HG02759 (cell line): ENCODE results near the gene NID2.

Experiments used
- ATAC-seq: cut with Tn5 transposase; IDR thresholded peaks from one replicate; pipeline ENCODE4 v1.9.1; 2021; ENCODE audit warnings: mild to moderate bottlenecking, moderate library complexity; ENCODE audit not compliant: unreplicated experiment

Gene NID2, protein sequence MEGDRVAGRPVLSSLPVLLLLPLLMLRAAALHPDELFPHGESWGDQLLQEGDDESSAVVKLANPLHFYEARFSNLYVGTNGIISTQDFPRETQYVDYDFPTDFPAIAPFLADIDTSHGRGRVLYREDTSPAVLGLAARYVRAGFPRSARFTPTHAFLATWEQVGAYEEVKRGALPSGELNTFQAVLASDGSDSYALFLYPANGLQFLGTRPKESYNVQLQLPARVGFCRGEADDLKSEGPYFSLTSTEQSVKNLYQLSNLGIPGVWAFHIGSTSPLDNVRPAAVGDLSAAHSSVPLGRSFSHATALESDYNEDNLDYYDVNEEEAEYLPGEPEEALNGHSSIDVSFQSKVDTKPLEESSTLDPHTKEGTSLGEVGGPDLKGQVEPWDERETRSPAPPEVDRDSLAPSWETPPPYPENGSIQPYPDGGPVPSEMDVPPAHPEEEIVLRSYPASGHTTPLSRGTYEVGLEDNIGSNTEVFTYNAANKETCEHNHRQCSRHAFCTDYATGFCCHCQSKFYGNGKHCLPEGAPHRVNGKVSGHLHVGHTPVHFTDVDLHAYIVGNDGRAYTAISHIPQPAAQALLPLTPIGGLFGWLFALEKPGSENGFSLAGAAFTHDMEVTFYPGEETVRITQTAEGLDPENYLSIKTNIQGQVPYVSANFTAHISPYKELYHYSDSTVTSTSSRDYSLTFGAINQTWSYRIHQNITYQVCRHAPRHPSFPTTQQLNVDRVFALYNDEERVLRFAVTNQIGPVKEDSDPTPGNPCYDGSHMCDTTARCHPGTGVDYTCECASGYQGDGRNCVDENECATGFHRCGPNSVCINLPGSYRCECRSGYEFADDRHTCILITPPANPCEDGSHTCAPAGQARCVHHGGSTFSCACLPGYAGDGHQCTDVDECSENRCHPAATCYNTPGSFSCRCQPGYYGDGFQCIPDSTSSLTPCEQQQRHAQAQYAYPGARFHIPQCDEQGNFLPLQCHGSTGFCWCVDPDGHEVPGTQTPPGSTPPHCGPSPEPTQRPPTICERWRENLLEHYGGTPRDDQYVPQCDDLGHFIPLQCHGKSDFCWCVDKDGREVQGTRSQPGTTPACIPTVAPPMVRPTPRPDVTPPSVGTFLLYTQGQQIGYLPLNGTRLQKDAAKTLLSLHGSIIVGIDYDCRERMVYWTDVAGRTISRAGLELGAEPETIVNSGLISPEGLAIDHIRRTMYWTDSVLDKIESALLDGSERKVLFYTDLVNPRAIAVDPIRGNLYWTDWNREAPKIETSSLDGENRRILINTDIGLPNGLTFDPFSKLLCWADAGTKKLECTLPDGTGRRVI (N-terminal part only)

DNA sequence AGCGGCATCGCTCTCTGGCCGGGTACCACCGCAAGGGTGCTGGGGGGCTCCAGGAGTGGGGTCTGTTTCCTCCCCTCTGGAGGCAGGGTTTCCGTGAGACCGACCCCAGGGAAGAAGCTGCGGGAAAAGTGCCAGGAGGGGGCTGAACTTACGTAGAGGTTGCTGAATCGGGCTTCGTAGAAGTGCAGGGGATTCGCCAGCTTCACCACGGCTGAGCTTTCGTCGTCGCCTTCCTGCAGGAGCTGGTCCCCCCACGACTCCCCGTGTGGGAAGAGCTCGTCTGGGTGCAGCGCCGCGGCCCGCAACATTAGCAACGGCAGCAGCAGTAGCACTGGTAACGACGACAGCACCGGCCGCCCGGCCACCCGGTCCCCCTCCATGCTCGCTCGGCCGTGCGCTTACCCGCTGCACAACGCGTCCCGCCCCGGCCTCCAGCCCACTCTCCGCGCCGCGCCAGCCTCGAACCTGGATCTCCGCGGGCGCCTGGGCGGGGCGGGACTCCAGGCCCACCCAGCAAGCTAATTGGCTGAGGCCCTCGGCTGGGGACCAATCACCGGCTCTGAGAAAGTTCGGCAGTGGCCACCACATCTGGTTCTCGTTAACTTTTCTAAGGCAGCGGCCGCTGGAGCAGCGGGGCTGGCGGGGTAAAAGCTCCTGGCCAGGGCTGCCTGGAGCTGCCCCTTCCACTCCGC, at the start of gene NID2:
Gene NID2 (minus strand): TSS at position 445 of the 692 bp plus-strand sequence. CDS start 65 bp downstream, at position 380.
- ATAC-seq, result no peak

DNA sequence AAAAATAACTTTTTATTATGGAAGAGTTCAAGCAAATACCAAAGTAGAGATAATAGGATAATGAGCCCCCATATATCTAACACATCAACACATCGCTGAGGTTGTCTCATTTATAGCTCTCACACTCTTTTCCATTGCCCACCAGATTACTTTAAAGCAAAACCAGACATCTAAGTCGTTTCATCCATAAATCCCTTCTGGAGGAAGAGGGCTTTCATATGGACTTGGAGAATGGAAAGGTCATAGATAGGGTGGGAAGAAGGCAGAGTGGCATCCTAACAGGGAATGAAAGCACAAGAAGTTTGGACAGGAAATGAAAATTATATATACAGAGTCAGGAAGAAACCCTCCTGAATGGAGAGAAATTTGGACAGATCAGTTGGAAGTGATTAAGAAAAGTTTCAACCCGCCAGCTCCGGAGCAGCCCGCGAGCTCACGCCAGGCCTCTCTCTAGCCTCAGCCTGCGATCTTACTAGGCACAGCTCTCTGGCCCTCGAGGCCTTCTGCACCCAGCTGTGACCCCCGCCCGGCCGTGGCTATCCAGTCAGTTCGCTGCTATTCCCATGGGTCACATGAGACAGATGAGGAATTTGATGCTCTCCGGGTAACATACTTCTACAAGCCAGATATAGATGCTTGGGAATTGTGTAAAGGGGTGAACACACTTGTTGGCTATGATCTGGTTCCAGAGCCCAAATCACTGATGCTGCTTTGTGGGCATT, 48.4 kb upstream of the NID2 start:
- ATAC-seq, result no peak

DNA sequence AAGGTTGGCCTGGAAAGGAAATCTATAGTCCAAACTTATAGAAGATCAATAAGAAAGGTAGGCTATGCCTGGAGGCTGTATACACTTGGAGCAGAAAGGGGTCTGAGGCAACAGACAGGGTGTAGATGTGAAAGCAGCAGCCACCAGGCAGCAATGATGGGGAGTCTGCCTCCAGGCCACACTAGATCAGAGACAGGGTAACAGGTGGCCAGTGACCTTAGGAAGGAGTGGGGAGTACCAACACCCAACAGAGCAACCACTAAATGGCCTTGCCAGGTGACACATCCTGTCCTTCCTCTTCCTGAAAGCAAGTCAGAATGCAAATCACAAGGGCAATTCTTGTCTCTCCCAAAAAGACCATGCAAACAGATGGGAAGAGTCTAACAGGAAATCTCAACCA, 46.4 kb upstream of the NID2 start:
- no peak for ATAC-seq

DNA sequence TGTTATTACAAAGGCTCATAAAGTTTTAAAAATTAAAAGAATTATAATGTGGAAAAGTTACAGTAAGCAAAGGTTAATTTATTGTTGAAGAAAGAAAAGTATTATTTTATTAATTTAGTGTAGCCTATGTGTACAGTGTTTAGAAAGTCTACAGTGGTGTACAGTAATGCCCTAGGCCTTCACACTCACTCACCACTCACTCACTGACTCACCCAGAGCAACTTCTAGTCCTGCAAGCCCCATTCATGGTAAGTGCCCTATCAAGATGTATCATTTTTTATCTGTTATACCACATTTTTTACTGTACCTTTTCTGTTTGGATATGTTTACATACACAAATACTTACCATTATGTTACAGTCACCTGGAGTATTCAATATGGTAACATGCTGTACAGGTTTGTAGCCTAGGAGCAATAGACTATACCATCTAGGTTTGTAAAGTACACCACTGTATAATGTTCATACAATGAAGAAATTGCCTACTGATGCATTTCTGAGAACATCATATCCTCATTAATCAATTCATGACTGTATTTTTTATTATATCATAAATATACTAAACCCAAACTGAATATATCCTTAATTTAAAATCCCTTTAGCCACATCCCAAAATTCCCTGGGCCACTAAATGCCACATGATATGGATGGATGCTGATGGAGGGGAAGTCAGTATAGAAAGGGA, 43.6 kb upstream of the NID2 start:
- ATAC-seq, result no peak

DNA sequence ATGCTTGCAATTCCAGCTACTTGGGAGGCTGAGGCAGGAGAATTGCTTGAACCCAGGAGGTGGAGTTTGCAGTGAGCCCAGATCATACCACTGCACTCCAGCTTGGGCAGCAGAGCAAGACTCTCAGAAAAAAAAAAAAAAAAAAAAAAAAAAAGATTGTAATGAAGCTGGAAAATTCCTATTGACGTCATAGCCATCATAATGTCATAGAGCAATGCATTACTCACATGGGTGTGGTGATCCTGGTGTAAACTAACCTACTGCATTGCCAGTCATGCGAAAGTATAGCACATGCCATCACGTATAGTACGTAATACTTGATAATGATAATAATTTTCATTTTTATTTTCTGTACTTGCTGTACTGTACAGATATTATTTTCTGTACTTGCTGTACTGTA, 42.7 kb upstream of the NID2 start:
- no peak for ATAC-seq

DNA sequence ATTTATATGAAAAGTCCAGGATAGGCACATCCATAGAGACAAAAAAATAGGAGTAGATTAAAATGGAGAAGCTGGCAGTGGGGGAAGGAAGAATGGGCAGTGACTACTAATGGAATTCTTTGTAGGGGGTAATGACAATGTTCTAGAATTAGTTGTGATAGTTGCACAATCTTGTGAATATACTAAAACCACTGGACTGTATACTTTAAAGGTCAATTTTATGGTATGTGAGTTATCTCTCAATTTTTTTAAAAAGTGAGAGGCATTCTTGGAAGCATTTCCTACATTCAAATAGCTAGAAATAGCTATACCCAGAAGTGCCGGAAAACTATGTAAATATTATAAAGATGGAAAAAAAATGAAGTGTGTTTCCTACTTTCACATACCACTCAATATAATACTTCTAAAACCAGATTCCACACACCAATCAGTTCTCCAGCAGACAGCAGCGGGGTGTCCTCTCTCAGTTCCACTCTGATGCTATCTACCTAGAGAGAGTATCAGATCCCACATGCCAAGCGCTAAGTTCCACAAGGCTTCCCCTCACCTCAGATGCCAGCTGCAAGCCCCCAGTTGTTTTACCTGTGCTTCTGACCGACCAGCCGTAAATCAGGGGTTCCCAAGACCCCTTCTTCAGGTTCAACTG, 41.7 kb upstream of the NID2 start:
- no peak for ATAC-seq

DNA sequence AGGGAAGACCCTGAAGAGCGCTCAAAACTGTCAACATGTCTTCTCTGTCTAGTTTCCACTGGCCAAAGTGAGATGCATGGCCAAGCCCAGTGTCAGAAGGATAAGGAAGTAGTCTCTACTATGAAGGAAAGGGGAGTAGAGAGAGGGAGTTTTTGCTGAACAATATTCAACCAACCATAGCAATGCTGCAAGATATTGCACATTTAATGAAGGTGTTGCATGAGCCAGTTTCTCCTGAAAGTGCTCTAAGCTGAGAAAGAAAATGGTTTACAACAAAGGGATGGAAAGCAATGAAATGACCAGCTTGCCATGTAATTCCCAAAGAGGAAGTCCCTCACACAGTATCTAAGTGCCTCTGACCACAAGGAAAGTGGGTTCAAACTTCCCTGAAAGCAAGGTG, 40.0 kb upstream of the NID2 start:
- ATAC-seq, result no peak

DNA sequence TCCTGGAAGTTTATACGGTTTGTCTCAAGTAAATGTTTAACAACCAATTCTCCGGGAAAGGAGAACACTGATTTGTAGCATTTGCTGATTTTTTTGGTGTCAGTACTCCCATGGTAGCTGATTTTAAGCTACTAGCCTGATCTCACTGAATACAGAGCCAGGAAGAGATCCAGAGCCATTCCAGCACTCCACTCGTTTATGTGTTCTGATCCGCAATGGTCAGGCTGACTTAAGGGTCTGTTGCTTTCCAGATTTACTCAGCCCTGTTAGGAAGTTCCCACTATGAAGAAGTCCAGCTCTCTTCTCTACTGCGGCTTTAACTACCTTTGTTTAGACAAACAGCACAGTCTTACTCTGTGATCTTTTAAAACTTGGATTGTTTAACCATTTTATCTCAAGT, 38.0 kb upstream of the NID2 start:
- ATAC-seq, result no peak

DNA sequence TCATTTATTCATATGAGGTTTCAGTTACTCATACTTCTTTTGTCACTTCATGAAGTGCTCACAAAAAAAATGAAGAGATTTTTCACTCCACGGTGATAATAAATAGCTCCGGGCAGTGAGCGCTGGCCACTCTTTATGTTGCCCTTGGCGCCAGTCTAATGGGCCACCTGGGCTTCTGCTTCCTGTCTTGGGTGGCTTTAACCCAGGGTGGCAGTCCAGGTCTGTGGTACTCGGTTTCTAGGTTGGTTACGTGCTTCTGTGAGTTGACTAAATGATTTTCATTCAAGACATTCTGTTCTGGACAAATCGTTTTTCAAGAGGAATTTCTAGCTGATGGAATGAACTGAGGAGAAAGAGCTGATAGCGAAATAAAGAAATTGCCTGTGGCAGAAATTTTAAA, 34.6 kb upstream of the NID2 start:
- no peak for ATAC-seq

DNA sequence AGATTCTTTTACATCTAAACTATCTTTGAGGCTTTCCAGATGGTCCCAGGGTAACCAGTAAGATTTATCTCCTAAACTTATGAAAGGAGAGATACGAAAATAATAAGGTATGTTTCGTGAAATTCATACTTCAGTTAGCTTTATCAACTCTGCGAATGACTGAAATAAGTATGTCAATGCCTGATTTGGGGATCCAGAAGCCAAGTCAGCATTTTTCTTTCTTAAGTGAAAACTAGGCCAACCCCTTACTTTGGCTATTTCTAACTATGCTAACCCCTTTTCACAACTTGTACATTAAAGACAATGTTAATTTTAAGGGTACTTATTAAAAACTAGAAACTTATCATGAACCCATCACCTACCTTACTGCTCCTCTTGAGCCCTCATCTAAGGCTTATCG, 26.9 kb upstream of the NID2 start:
- no peak for ATAC-seq

DNA sequence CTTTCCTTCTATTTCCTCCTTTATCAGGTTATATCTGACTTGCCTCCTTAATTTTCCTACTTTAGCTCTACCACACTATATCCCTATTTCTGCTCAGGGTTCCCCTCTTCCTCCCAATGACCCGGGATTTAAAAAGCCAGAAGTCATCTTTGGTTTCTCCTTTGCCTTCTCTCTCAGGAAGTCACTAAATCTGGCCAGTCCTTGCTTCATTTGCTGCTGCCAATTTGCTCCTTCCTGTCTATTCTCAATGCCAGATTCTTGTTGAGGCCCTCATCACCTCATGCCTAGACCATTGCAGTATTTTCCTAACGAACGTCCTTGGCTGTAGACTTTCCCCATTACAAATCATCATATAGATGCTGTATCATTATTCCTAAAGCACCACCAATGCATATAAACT, 26.5 kb upstream of the NID2 start:
- no peak for ATAC-seq

DNA sequence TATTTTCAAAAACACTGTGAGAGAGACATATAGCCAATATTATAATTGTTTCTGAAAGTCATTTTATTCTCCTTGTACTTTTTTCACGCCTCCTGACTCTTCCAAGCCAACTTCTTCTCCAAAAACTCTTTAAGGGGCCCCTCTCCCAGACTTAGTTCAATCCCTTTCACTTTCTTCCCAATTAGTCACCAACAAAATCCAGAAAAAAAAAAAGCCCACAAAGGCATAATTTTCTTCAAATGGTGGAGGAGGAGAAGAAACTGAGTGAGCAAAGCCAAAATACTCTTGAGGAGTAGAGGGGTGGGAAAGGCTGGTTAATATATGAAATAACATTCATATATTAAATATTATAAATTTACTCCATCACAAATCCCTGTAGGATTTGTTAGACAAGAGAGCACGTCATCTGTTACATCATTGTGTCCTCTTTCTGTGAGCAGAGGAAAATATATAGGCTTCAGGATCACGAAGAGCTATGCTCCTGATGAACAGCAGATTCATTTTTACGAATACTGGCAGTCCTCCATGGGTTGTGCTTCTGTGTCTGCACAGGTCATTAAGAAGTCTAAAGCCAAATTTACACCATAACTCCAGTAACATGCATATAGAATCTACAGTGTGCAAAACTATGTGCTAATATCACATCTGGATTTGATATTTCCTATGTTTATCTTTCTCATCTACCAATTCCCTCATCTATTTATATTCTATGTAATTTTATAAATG, 25.9 kb upstream of the NID2 start:
- ATAC-seq, result no peak

DNA sequence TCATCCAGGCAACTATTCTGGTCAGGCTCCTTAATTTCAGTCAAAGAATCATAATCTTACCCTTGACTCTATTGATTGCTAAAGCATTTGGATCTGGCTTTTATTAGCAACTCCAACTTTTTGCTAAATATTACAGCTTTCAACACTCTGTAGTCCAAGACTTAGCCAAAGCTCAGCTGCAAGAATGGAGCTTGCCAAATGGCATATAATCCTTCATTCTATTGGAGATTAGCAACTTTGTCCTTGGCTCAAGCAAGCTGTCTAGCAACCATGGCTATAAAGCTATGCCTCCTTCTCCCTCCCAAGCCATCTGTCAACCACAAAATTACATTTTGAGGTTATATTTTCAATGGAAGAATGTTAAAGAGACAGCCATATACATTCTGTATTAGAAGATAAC, 23.1 kb upstream of the NID2 start:
- ATAC-seq, result no peak

DNA sequence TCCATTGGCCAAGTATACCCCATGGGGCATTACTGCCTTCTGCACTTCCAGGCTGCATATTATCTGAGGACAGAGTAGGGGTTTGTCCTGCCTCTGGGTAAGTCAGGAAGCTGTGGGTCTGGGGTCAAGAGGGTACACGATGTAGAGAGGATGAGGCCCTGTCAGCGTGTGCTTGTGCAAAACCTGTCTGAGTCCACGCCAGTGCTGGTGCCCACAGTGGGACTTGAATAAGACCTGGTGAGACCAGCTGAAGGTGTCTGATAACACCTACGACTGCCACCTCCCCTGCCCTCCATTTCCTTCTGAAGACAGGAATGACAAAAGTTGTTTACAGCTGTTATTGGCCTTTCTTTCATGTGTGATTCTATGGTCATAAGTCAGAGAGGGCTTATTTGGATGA, 22.1 kb upstream of the NID2 start:
- ATAC-seq, result no peak

DNA sequence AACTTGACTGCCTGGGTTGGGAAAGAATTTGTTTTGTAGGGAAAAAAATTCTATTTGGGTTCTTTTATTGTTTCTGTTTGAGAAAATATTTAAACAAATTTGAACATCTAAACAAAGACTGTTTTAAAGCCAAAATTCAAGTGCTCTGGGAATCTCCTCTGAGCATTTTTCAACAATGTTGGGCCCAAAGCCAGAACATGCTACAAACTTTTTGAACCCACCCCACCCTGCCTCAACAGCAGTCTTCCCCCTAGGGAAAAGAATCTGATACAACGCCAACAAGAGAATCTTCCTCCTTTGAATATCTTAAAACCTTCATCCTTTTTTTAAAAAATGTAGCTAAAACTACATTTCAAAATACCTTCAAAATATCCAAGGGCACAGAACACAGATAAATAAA, 20.4 kb upstream of the NID2 start:
- ATAC-seq, result no peak

DNA sequence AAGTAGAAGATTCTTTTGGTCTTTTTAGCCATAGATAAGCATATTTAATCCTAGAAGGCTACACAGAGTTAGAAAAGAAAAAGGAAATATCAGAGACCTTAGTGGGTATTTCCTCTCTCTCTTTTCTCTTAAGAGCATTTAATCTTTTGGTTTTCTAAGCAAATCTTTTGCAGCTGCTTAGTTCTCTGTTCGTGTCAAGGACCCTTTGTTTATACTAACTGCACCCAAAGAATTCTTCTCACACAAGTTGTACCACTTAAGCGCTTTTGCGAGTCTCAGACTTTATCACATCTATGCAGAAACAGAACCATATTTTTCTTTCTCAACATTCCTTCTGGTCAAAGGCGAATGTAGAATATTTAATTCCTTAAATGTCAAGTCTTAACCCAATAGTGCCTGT, 17.9 kb upstream of the NID2 start:
- no peak for ATAC-seq

DNA sequence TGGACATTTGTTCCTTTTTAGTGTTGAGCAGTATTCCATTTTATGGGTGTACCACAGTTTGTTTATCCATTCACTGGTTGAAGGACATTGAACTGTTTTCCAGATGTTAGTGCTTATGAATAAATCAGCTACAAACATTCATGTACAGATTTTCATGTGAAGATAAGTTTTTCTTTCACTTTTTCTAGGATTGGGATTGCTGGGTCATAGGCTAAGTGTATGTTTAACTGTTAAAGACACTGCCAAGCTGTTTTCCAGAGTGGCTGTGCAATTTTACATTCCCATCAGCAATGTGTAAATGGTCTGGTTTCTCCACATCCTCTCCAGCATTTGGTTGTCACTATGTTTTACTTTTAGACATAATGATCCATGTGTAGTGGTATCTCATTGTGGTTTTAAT, 14.0 kb upstream of the NID2 start:
- ATAC-seq, result no peak

DNA sequence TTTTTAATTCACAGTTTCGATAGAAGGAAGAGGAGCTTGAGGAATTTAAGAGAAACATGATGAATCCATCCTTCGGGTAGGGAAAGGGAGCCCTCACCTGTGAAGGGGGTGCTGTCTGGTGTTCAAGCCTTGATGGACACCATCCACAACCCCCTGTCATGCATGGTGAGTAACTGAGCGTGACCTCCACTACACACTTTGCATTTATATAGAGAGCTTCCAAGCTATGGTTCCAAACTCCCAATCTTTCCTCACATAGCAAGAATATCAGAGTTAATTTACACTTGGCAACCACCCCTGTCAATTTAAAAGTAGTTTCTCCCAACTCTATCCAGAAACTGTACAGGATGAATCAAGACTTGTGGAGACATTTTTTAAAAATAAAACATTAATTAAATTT, 13.1 kb upstream of the NID2 start:
- ATAC-seq, result no peak
